ENCODE data around the gene CTXN3. TPM values are rescaled to one million over a fixed set of nuclear protein-coding genes. Genes with fewer than 3 reads are reported as not detected.

Gene CTXN3
- 0.29 TPM in 1 of 2 replicates, not detected in the other for total RNA-seq (ENCODE audit: low replicate concordance)
- long read RNA-seq: 0 reads

GRCh38 chr5:127649018-127649439 is at the start of gene CTXN3:
TSS of gene CTXN3 (plus strand) at chr5:127649082. CDS start at chr5:127657522, 8,440 bp downstream.
- Mint-ChIP-seq H3K9me3 (no peaks in the 10 kb centered on the region), H3K27me3 (peaks cover 10% of the 10 kb centered on the region), H3K4me3 (no peak within 1 kb of the TSS), H3K4me1 (ENCODE audit: unreplicated experiment) (peaks cover 14% of the 10 kb centered on the region), H3K36me3 (no peaks in the 10 kb centered on the region), H3K27ac (no peak within 1 kb of the TSS)
- TF ChIP-seq CTCF (conservative IDR thresholded peaks at IDR 0.05): no peak
- no peak for DNase-seq (ENCODE audit: extremely low spot score, unreplicated experiment)

- peaks cover 21% of the 10 kb centered on the region for H3K4me1 Mint-ChIP-seq (ENCODE audit: unreplicated experiment)
- no peaks in the 10 kb centered on the region for H3K27me3 Mint-ChIP-seq
- no peak for TF ChIP-seq CTCF (conservative IDR thresholded peaks at IDR 0.05)
- DNase-seq (ENCODE audit: extremely low spot score, unreplicated experiment): no peak
- H3K4me3 Mint-ChIP-seq: no peak overlapping the region
- H3K27ac Mint-ChIP-seq: no peak overlapping the region
- H3K36me3 Mint-ChIP-seq: no peaks in the 10 kb centered on the region
- no peaks in the 10 kb centered on the region for H3K9me3 Mint-ChIP-seq
These were observed 49.6 kb upstream of the CTXN3 start for GRCh38 chr5:127599320-127599719.

- H3K36me3 Mint-ChIP-seq: no peaks in the 10 kb centered on the region
- no peak for TF ChIP-seq CTCF (conservative IDR thresholded peaks at IDR 0.05)
These were observed 49.0 kb upstream of the CTXN3 start for GRCh38 chr5:127599847-127600246.

GRCh38 chr5:127601111-127601510 is 47.8 kb upstream of the CTXN3 start:
- no peaks in the 10 kb centered on the region for H3K36me3 Mint-ChIP-seq
- DNase-seq (ENCODE audit: extremely low spot score, unreplicated experiment): no peak
- H3K4me1 Mint-ChIP-seq (ENCODE audit: unreplicated experiment): peaks cover 15% of the 10 kb centered on the region
- no peak for TF ChIP-seq CTCF (conservative IDR thresholded peaks at IDR 0.05)
- H3K27me3 Mint-ChIP-seq: no peaks in the 10 kb centered on the region
- no peaks in the 10 kb centered on the region for H3K9me3 Mint-ChIP-seq
- H3K27ac Mint-ChIP-seq: no peak overlapping the region
- H3K4me3 Mint-ChIP-seq: no peak overlapping the region

More at GRCh38 chr5:127599847-127600246, 49.0 kb upstream of the CTXN3 start:
- Mint-ChIP-seq H3K4me1 (ENCODE audit: unreplicated experiment) (peaks cover 21% of the 10 kb centered on the region), H3K4me3 (no peak overlapping the region), H3K27ac (no peak overlapping the region), H3K27me3 (no peaks in the 10 kb centered on the region), H3K9me3 (no peaks in the 10 kb centered on the region)
- no peak for DNase-seq (ENCODE audit: extremely low spot score, unreplicated experiment)

- DNase-seq (ENCODE audit: extremely low spot score, unreplicated experiment): no peak
- Mint-ChIP-seq H3K9me3 (no peaks in the 10 kb centered on the region), H3K4me3 (no peak overlapping the region), H3K27ac (no peak overlapping the region), H3K36me3 (no peaks in the 10 kb centered on the region), H3K27me3 (no peaks in the 10 kb centered on the region), H3K4me1 (ENCODE audit: unreplicated experiment) (peaks cover 10% of the 10 kb centered on the region)
- TF ChIP-seq CTCF (conservative IDR thresholded peaks at IDR 0.05): no peak
These were observed 47.3 kb upstream of the CTXN3 start for GRCh38 chr5:127601601-127602000.

GRCh38 chr5:127602481-127602880 is 46.4 kb upstream of the CTXN3 start:
- Mint-ChIP-seq H3K27ac (no peak overlapping the region), H3K27me3 (no peaks in the 10 kb centered on the region), H3K4me3 (no peak overlapping the region), H3K9me3 (no peaks in the 10 kb centered on the region), H3K36me3 (no peaks in the 10 kb centered on the region), H3K4me1 (ENCODE audit: unreplicated experiment) (peaks cover 10% of the 10 kb centered on the region)
- no peak for DNase-seq (ENCODE audit: extremely low spot score, unreplicated experiment)
- TF ChIP-seq CTCF (conservative IDR thresholded peaks at IDR 0.05): no peak

Measured in type B pancreatic cell (in vitro differentiated cells).